NOMO-1 treated with DMSO at 0.1 percent for 48 hours (cell line): ENCODE measurements around the gene TRIM13.

Experiments used
- DNase-seq: peaks from one replicate; lab custom pipeline; 2025; ENCODE audit not compliant: unreplicated experiment; lab: John Stamatoyannopoulos, UW

TRIM13 gene

GRCh38 chr13:49996161-49996915, 504 bp upstream of the TRIM13 start:
- DNase-seq, result peak; percentile 88

GRCh38 chr13:49997955-49998354, 1.1 kb downstream of the TRIM13 start:
- peak; percentile 23 for DNase-seq

GRCh38 chr13:49998714-49999624, 2.1 kb downstream of the TRIM13 start:
- DNase-seq, result no peak

- no peak for DNase-seq
These were observed 4.4 kb downstream of the TRIM13 start for GRCh38 chr13:50001287-50001686.

GRCh38 chr13:50006426-50007135, 9.7 kb downstream of the TRIM13 start:
- no peak for DNase-seq

GRCh38 chr13:50011461-50011860, 14.6 kb downstream of the TRIM13 start:
- no peak for DNase-seq

GRCh38 chr13:50012396-50013169, 15.7 kb downstream of the TRIM13 start:
- no peak for DNase-seq

- DNase-seq, result no peak
These were observed 17.5 kb downstream of the TRIM13 start for GRCh38 chr13:50014386-50014785.

- no peak for DNase-seq
These were observed 18.4 kb downstream of the TRIM13 start, which contains the start of gene KCNRG for GRCh38 chr13:50015258-50015657. Gene KCNRG, plus strand, starts transcription at chr13:50015444. Its CDS starts 50 bp downstream, at chr13:50015494.

- DNase-seq, result no peak
These were observed 18.9 kb downstream of the TRIM13 start for GRCh38 chr13:50015750-50016149.

- DNase-seq, result no peak
These were observed 19.6 kb downstream of the TRIM13 start for GRCh38 chr13:50016444-50016843.

GRCh38 chr13:50017819-50018218, 21.0 kb downstream of the TRIM13 start:
- DNase-seq, result no peak

- DNase-seq, result no peak
These were observed 28.6 kb downstream of the TRIM13 start for GRCh38 chr13:50025436-50025835.

- DNase-seq, result no peak
These were observed 30.1 kb downstream of the TRIM13 start for GRCh38 chr13:50026788-50027473.

- no peak for DNase-seq
These were observed 33.5 kb downstream of the TRIM13 start for GRCh38 chr13:50030315-50030714.

- no peak for DNase-seq
These were observed 36.9 kb downstream of the TRIM13 start for GRCh38 chr13:50033725-50034124.

GRCh38 chr13:50037788-50038187, 40.9 kb downstream of the TRIM13 start:
- no peak for DNase-seq

- DNase-seq, result no peak
These were observed 41.4 kb downstream of the TRIM13 start for GRCh38 chr13:50038266-50038665.

- no peak for DNase-seq
These were observed 55.6 kb downstream of the TRIM13 start for GRCh38 chr13:50052478-50052877.

GRCh38 chr13:50053844-50054243, 57.0 kb downstream of the TRIM13 start:
- DNase-seq, result no peak
